Esophagus (tissue), 2 donors: ENCODE measurements around the gene TAF1C. TPM values are rescaled to one million over a fixed set of nuclear protein-coding genes. Genes with fewer than 3 reads are reported as not detected.
A peak's percentile ranks its signal among the peaks of the same experiment; 100 is the strongest.

Experiments
- H3K27ac ChIP-seq, 2 donors: one replicate each; pipeline ENCODE4 v1.5.1; 2013; ENCODE audit warnings: low read depth in 2 of 2, mild to moderate bottlenecking in 2 of 2, inconsistent platforms in 1 of 2, low read length in 1 of 2, moderate library complexity in 1 of 2
- H3K27me3 ChIP-seq, 2 donors: one replicate each; pipeline ENCODE4 v1.6.1; 2013; ENCODE audit warnings: low read length in 2 of 2, control low read depth in 1 of 2, mild to moderate bottlenecking in 1 of 2; ENCODE audit not compliant: insufficient read depth in 2 of 2, control insufficient read depth in 1 of 2
- H3K36me3 ChIP-seq, 2 donors: one replicate each; pipeline ENCODE4 v1.6.1; 2013; ENCODE audit warnings: low read length in 1 of 2; ENCODE audit not compliant: control insufficient read depth in 2 of 2, insufficient read depth in 2 of 2
- H3K4me1 ChIP-seq, 2 donors: one replicate each; pipeline ENCODE4 v1.6.1; 2013; ENCODE audit warnings: low read length in 1 of 2; ENCODE audit not compliant: control insufficient read depth in 2 of 2, insufficient read depth in 2 of 2
- H3K4me3 ChIP-seq, 2 donors: one replicate each; pipeline ENCODE4 v1.5.1; 2013; ENCODE audit warnings: low read length in 2 of 2, mild to moderate bottlenecking in 2 of 2, low read depth in 1 of 2, moderate library complexity in 1 of 2
- H3K9me3 ChIP-seq, 2 donors: one replicate each; pipeline ENCODE4 v1.6.1; 2013; ENCODE audit warnings: mild to moderate bottlenecking in 2 of 2, low read depth in 1 of 2, low read length in 1 of 2, moderate library complexity in 1 of 2; ENCODE audit not compliant: control insufficient read depth in 2 of 2, insufficient read depth in 1 of 2
- WGBS, 2 donors: extraction: QIAGEN DNeasy Blood & Tissue Kit; methylation state at CpG; one replicate each; pipeline ENCODE4 v1.1.7; 2013; 5-methylcytosine and 5-hydroxymethylcytosine counted together
- polyA plus RNA-seq, 2 donors: library from polyadenylated mRNA; stranded (reverse); fragments of 200-250 nt; gene quantifications; one replicate each; pipeline ENCODE4 v1.2.3, GENCODE V29; 2013
- donor health status: healthy with polysubstance abuse.
- donor health status: Bipolar disorder and iron deficiency.

TAF1C gene
- polyA plus RNA-seq, 2 donors = 29.1 to 64.4 TPM

DNA sequence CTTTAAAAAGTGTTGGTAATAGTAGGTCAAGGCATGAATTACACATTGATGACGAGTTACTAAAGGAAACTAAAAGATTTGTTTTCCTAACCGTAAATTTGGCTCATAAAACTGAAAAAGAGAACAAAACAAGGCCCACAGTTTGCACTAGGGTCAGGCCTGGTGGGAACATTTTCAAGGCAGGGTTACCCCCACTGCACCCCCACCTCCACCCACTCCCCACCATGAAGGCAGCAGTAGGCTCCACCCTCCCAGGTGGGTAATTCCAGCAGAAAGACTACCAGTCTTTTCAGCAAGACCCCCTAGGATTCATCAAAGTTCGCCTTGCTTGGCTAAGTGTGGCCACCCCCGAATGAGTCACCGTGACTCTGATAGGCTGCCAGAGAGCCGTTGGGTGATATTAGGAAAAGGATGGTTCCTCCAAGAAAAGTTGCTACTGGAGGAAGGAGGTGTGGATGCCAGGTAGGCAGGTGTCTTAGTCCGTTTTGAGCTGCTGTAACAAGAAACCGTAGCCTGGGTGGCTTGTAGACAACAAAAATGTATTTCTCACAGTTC is 33.1 kb downstream of the TAF1C start:
- Histone ChIP-seq H3K27ac (no peak overlapping the region), H3K9me3 (no peaks in the 10 kb centered on the region), H3K4me1 (no peaks in the 10 kb centered on the region), H3K4me3 (no peak overlapping the region), H3K36me3 (no peaks in the 10 kb centered on the region), H3K27me3 (no peaks in the 10 kb centered on the region)
- WGBS, 2 donors = 46 to 63% methylated on average over 8 of the region's 8 CpGs

DNA sequence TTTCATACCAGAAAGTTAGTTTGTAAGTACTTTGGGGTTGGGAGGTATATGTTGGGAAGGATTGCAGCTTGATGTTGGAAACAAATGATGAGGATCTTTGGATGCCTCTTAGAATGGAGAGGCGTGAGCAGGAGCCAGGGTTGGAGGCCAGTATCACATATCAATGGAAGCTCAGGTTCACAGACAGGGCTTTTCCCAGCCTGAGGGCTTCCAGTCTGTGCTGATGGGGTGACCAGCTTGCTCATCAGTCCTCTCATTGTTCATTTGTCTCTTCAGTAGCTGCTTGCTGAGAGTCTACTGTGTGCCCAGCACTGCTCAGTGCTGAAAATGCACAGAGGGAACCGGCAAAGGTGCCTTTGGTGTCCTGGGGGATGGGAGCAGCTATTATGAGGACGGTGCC is 35.9 kb downstream of the TAF1C start:
- Histone ChIP-seq H3K27ac (no peak overlapping the region), H3K4me3 (no peak overlapping the region), H3K27me3 (no peaks in the 10 kb centered on the region), H3K9me3 (no peaks in the 10 kb centered on the region), H3K36me3 (no peaks in the 10 kb centered on the region), H3K4me1 (no peaks in the 10 kb centered on the region)
- WGBS, 2 donors = 65 to 67% methylated on average over 3 of the region's 3 CpGs

DNA sequence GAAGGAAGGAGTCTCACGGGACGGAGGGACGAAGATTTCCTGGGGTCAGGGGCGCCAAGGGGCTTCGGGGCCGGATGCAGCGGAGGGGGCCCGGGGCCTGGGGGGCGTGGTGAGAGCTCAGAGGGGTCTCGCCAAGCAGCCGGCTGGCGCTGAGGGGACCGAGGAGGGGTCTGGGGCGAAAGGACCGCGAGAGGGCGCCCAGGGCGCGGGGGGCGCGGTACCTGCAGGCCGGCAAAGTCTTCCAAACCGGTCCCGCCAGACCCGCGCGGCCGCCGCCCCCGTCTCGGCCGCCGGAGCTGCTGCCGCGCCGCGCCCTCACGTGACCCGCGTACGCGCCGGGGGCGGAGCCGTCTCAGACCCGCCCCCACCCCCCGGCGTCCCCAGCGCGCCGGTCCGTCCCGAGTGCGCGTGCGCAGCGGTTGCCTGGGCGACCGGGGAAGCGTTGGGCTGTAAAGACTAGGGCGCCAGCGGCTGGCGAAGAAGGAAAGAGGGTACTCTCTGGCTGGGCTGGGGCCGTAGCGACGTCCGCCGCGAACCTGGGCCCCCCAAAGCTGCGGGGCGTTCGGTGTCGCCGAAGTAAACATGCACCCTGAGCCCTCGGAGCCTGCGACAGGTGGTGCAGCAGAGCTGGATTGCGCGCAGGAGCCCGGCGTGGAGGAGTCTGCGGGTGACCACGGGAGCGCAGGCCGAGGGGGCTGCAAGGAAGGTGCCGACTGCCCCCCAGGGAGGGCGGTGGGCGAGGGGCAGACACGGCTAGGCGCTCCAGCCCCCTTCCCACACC is 41.8 kb downstream of the TAF1C start, which contains the start of the genes DNAAF1 and HSDL1:
DNAAF1 (plus strand) TSS at position 450 of the 781 bp plus-strand sequence; CDS start at position 583, 133 bp downstream.
HSDL1 (minus strand) TSS at position 319 of the 781 bp plus-strand sequence. CDS start 13,856 bp downstream, outside the sequence.
- WGBS, 2 donors = 0 to 1% methylated on average over 74 to 89 of the region's 89 CpGs
- peak within 1 kb of the TSS; percentile 79 to 80 for H3K27ac ChIP-seq

DNA sequence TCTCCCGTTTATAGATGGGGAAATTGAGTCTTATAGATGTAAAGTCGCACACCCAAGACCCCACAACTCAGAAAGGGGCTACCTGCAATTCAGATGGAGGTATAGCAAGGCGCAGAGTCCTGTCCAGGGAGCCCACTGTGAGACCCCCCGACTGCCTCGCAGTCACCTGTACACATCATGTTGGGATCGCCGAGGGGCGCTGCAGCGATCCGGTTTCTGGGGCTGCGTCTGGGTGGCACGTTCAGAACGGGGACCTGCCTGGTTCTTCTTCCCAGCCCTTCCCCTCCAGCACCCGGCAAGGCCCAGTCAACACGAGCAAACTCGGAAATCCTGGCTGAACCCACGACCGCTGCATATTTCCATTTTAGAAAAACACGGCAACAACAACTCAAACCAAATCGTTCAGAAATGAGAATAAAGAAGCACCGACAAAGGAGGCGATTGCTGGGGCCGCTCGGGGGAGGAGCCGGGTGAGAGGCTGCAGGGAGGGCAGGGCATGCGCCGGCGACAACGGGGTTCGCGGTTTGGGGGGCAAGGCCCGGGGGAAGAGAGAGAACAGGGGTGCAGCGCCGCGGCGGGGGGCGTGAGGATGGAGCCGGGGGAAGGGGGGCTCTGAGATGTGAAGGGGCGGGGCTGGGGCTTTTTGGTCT is 42.5 kb downstream of the TAF1C start:
- no peaks in the 10 kb centered on the region for H3K9me3 ChIP-seq
- peaks cover 0 to 4% of the 10 kb centered on the region in 2 donors for H3K4me1 ChIP-seq
- peak overlapping the region; percentile 50 to 80 for H3K27ac ChIP-seq
- H3K27me3 ChIP-seq = no peaks in the 10 kb centered on the region
- H3K4me3 ChIP-seq = peak overlapping the region; percentile 79 to 91
- WGBS, 2 donors = 1% methylated on average over 39 of the region's 39 CpGs
- no peaks in the 10 kb centered on the region for H3K36me3 ChIP-seq

More for the DNA sequence above, 41.8 kb downstream of the TAF1C start, which contains the start of the genes DNAAF1 and HSDL1:
- Histone ChIP-seq H3K36me3 (no peaks in the 10 kb centered on the region), H3K27me3 (no peaks in the 10 kb centered on the region), H3K4me3 (peak within 1 kb of the TSS; percentile 79 to 91), H3K9me3 (no peaks in the 10 kb centered on the region), H3K4me1 (peaks cover 0 to 4% of the 10 kb centered on the region in 2 donors)

DNA sequence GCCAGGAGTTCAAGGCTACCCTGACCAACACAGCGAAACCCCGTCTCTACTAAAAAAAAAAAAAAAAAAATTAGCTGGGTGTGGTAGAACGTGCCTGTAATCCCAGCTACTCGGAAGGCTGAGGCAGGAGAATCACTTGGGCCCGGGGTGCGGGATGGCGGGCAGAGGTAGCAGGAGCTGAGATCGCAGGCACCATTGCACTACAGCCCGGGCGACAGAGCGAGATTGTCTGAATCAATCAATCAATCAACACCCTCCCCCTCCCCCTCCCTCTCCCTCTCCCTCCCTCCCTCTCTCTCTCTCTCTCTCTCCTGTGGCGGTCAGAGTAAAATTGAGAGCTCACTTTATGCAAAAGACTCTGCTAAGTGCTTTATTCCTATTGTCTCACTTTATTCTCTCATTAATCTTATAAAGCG is 43.1 kb downstream of the TAF1C start:
- Histone ChIP-seq H3K27me3 (no peaks in the 10 kb centered on the region), H3K9me3 (no peaks in the 10 kb centered on the region), H3K36me3 (no peaks in the 10 kb centered on the region), H3K4me1 (peaks cover 0 to 4% of the 10 kb centered on the region in 2 donors), H3K4me3 (peak overlapping the region in 1 of 2 donors; percentile 91), H3K27ac (no peak overlapping the region)
- 22 to 25% methylated on average over 12 to 13 of the region's 13 CpGs for WGBS, 2 donors

DNA sequence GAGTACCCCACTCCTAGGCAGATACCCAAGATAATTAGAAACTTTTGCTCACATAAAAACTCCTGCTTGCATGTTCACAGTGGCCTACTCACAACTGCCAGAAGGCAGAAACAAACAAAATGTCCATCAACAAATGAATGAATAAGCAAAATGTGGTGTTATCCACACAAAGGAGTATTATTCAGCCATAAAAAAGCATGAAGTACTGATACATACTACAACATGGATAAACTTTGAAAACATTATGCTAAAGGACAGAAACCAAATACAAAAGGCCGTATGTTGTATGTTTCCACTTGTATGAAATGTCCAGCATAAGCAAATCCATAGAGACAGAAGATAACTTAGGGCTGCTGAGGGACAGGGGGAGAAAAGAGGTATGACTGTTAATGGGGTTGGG is 43.8 kb downstream of the TAF1C start:
- Histone ChIP-seq H3K4me3 (no peak overlapping the region), H3K27ac (no peak overlapping the region), H3K4me1 (peaks cover 0 to 4% of the 10 kb centered on the region in 2 donors), H3K36me3 (no peaks in the 10 kb centered on the region), H3K27me3 (no peaks in the 10 kb centered on the region), H3K9me3 (no peaks in the 10 kb centered on the region)
- 91 to 97% methylated on average over 1 of the region's 1 CpG for WGBS, 2 donors

DNA sequence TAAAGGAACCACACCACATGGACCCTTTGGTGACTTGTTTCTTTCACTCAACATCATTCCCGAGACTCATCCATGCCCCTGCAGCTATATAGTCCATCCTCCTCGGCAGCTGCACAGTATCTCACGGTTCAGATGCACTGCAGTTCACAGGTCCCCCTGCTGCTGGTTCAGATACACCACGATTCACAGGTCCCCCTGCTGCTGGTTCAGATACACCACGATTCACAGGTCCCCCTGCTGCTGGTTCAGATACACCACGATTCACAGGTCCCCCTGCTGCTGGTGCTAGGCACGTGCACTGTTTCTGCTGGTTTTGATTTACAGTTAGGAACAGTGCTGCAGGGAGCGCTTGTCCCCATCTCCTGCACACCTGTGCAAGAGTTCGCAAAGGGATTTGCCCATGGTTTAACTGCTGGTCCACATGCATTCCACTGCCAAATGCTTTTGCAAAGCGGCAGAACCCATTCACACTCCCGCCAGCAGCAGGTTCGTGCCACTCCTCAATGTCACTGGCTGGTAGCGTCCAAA is 45.6 kb downstream of the TAF1C start:
- no peaks in the 10 kb centered on the region for H3K9me3 ChIP-seq
- H3K27ac ChIP-seq = no peak overlapping the region
- 78 to 83% methylated on average over 13 of the region's 13 CpGs for WGBS, 2 donors
- no peak overlapping the region for H3K4me3 ChIP-seq
- peaks cover 0 to 4% of the 10 kb centered on the region in 2 donors for H3K4me1 ChIP-seq
- no peaks in the 10 kb centered on the region for H3K27me3 ChIP-seq
- H3K36me3 ChIP-seq = no peaks in the 10 kb centered on the region

DNA sequence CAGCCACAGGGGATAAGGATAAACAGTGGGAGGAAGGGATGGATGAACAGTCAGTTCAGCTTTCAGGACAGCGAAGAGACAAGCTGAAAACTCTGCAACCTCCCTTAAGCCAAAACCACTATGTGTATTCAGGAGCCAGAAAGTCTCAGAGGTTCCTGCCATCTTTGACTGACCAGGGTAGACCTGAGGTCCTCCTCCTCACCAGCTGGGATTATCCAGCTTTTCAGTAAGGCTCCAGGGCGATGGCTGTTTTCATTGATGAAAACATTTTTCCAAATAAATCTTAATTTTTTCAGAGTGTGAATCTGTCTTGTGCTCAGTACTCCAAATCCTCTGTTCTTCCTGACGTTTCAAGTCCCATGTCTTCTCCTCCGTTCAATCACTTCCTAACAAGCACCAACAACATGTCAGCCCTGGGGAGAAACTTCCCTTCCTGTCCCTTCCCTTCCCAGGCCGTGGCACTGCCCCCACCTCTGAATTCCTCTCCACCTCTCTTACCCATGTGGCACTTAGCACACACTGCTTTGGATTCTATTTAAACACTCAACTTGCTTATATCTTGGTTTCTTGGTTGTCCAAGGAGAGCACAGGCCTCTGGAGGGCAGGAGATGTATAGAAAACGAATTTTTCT is 47.1 kb downstream of the TAF1C start:
- H3K36me3 ChIP-seq = no peaks in the 10 kb centered on the region
- no peaks in the 10 kb centered on the region for H3K9me3 ChIP-seq
- no peaks in the 10 kb centered on the region for H3K27me3 ChIP-seq
- no peak overlapping the region for H3K27ac ChIP-seq
- no peak overlapping the region for H3K4me3 ChIP-seq
- peaks cover 0 to 2% of the 10 kb centered on the region in 2 donors for H3K4me1 ChIP-seq
- 69 to 72% methylated on average over 6 of the region's 6 CpGs for WGBS, 2 donors
